CD4-positive, CD25-positive, alpha-beta regulatory T cell (primary cell): ENCODE data around the gene GALNTL6. TPM values are rescaled to one million over a fixed set of nuclear protein-coding genes. Genes with fewer than 3 reads are reported as not detected.

ENCODE experiments used
- ATAC-seq, 2 donors: fragments of 150-1000 bp; cut with Tn5 transposase; one replicate each; pipeline ENCODE4 v1.10.0; 2021; ENCODE audit warnings: low read depth in 2 of 2, moderate number of reproducible peaks in 2 of 2, moderate library complexity in 1 of 2
- DNase-seq, 3 donors: peaks; one replicate each; pipeline versions ENCODE4 v3.0.0 to v3.0.0-alpha.2; 2012 to 2022; ENCODE audit warnings: mixed read lengths in 1 of 3
- H3K27ac ChIP-seq: one replicate; pipeline ENCODE4 v1.7.0; 2013; ENCODE audit warnings: mild to moderate bottlenecking, low read length; ENCODE audit not compliant: insufficient read depth, poor library complexity, severe bottlenecking
- H3K27me3 ChIP-seq: one replicate; pipeline ENCODE4 v1.7.0; 2013; ENCODE audit warnings: low read length; ENCODE audit not compliant: control insufficient read depth, insufficient read depth
- H3K36me3 ChIP-seq: one replicate; pipeline ENCODE4 v1.7.0; 2013; ENCODE audit warnings: mild to moderate bottlenecking, low read length, moderate library complexity; ENCODE audit not compliant: control insufficient read depth, insufficient read depth
- H3K4me1 ChIP-seq: 2 replicates; pipeline ENCODE4 v1.7.0; 2013; ENCODE audit warnings: mild to moderate bottlenecking, low read length; ENCODE audit not compliant: insufficient read depth, control insufficient read depth, poor library complexity, severe bottlenecking
- H3K4me3 ChIP-seq: one replicate; pipeline ENCODE4 v1.7.0; 2013; ENCODE audit warnings: low read depth, mild to moderate bottlenecking, low read length, moderate library complexity
- H3K9me3 ChIP-seq, 2 experiments: 1 replicate in 1 of 2; 2 replicates in 1 of 2; pipeline ENCODE4 v1.7.0; 2013; ENCODE audit warnings: low read length in 2 of 2, mild to moderate bottlenecking in 1 of 2, moderate library complexity in 1 of 2; ENCODE audit not compliant: control insufficient read depth in 2 of 2
- H3K27ac Mint-ChIP-seq, 3 donors: one replicate each; pipeline ENCODE4 v1.8.0; 2020 to 2022; ENCODE audit warnings: mild to moderate bottlenecking in 3 of 3, mixed read lengths in 3 of 3, moderate library complexity in 2 of 3
- H3K27me3 Mint-ChIP-seq: one replicate; pipeline ENCODE4 v1.8.0; 2022; ENCODE audit warnings: mild to moderate bottlenecking, mixed read lengths
- H3K36me3 Mint-ChIP-seq: one replicate; pipeline ENCODE4 v1.8.0; 2020; ENCODE audit warnings: mixed read lengths
- H3K4me1 Mint-ChIP-seq, 4 donors: one replicate each; pipeline ENCODE4 v1.8.0; 2020 to 2022; ENCODE audit warnings: mixed read lengths in 4 of 4, mild to moderate bottlenecking in 1 of 4
- H3K4me3 Mint-ChIP-seq, 4 donors: one replicate each; pipeline ENCODE4 v1.8.0; 2020 to 2022; ENCODE audit warnings: mild to moderate bottlenecking in 4 of 4, mixed read lengths in 4 of 4, moderate library complexity in 3 of 4
- H3K9me3 Mint-ChIP-seq, 7 donors: one replicate each; pipeline ENCODE4 v1.8.0; 2020 to 2022; ENCODE audit warnings: mixed read lengths in 7 of 7, mild to moderate bottlenecking in 3 of 7, moderate library complexity in 2 of 7
- polyA plus RNA-seq, 4 donors: library from polyadenylated mRNA; unstranded; fragments of 300-500 nt; fragmentation: Illumina TruSeq; gene quantifications; one replicate each; pipeline ENCODE4 v1.2.3, GENCODE V29; 2021
- total RNA-seq: library from RNA; stranded (reverse); gene quantifications from one replicate; pipeline ENCODE4 v1.2.3, GENCODE V29; 2022

GALNTL6 gene
- total and polyA plus RNA-seq, 5 donors from 2014 or later, result not detected

GRCh38 chr4:172125443-172125842, 312.2 kb downstream of the GALNTL6 start:
- H3K27ac Mint-ChIP-seq, result no peak overlapping the region
- H3K4me1 Mint-ChIP-seq, result no peaks in the 10 kb centered on the region
- H3K27ac ChIP-seq, result no peak overlapping the region
- no peak overlapping the region for H3K4me3 ChIP-seq
- no peaks in the 10 kb centered on the region for H3K36me3 ChIP-seq
- H3K36me3 Mint-ChIP-seq, result no peaks in the 10 kb centered on the region
- H3K4me1 ChIP-seq, result no peaks in the 10 kb centered on the region
- H3K27me3 ChIP-seq, result no peaks in the 10 kb centered on the region
- no peak for DNase-seq
- peaks cover 0 to 17% (median 3%) of the 10 kb centered on the region in 7 donors for H3K9me3 Mint-ChIP-seq
- no peak overlapping the region for H3K4me3 Mint-ChIP-seq
- peaks cover 4% of the 10 kb centered on the region for H3K27me3 Mint-ChIP-seq
- no peak for ATAC-seq
- H3K9me3 ChIP-seq, result no peaks in the 10 kb centered on the region

- Mint-ChIP-seq H3K4me3 (no peak overlapping the region), H3K9me3 (peaks cover 0 to 14% (median 3%) of the 10 kb centered on the region in 7 donors), H3K27me3 (peaks cover 4% of the 10 kb centered on the region), H3K36me3 (no peaks in the 10 kb centered on the region), H3K27ac (no peak overlapping the region), H3K4me1 (no peaks in the 10 kb centered on the region)
- ATAC-seq (no peak), DNase-seq (no peak)
- Histone ChIP-seq H3K36me3 (no peaks in the 10 kb centered on the region), H3K4me1 (no peaks in the 10 kb centered on the region), H3K4me3 (no peak overlapping the region), H3K9me3 (no peaks in the 10 kb centered on the region), H3K27ac (no peak overlapping the region), H3K27me3 (no peaks in the 10 kb centered on the region)
These were observed 314.0 kb downstream of the GALNTL6 start for GRCh38 chr4:172127168-172127567.

GRCh38 chr4:172129593-172129992, 316.4 kb downstream of the GALNTL6 start:
- Mint-ChIP-seq H3K27me3 (peaks cover 4% of the 10 kb centered on the region), H3K27ac (no peak overlapping the region), H3K4me1 (no peaks in the 10 kb centered on the region), H3K36me3 (no peaks in the 10 kb centered on the region), H3K4me3 (no peak overlapping the region), H3K9me3 (peaks cover 1 to 11% (median 4%) of the 10 kb centered on the region in 7 donors)
- Histone ChIP-seq H3K27me3 (no peaks in the 10 kb centered on the region), H3K9me3 (no peaks in the 10 kb centered on the region), H3K36me3 (no peaks in the 10 kb centered on the region), H3K4me3 (no peak overlapping the region), H3K27ac (no peak overlapping the region), H3K4me1 (no peaks in the 10 kb centered on the region)
- DNase-seq (no peak), ATAC-seq (no peak)

GRCh38 chr4:172134521-172134920, 321.3 kb downstream of the GALNTL6 start:
- H3K36me3 ChIP-seq, result no peaks in the 10 kb centered on the region
- peaks cover 1 to 11% (median 4%) of the 10 kb centered on the region in 7 donors for H3K9me3 Mint-ChIP-seq
- no peak overlapping the region for H3K27ac Mint-ChIP-seq
- H3K27me3 ChIP-seq, result no peaks in the 10 kb centered on the region
- no peaks in the 10 kb centered on the region for H3K4me1 Mint-ChIP-seq
- ATAC-seq (no peak), DNase-seq (no peak)
- H3K4me3 Mint-ChIP-seq, result no peak overlapping the region
- no peaks in the 10 kb centered on the region for H3K9me3 ChIP-seq
- no peaks in the 10 kb centered on the region for H3K4me1 ChIP-seq
- no peak overlapping the region for H3K4me3 ChIP-seq
- no peaks in the 10 kb centered on the region for H3K27me3 Mint-ChIP-seq
- no peak overlapping the region for H3K27ac ChIP-seq
- no peaks in the 10 kb centered on the region for H3K36me3 Mint-ChIP-seq

- no peak overlapping the region for H3K27ac Mint-ChIP-seq
- peaks cover 0 to 7% (median 0%) of the 10 kb centered on the region in 7 donors for H3K9me3 Mint-ChIP-seq
- no peak overlapping the region for H3K4me3 ChIP-seq
- no peaks in the 10 kb centered on the region for H3K36me3 Mint-ChIP-seq
- no peaks in the 10 kb centered on the region for H3K27me3 Mint-ChIP-seq
- H3K9me3 ChIP-seq, result peaks cover 0 to 2% of the 10 kb centered on the region in 2 experiments
- no peaks in the 10 kb centered on the region for H3K36me3 ChIP-seq
- no peak overlapping the region for H3K27ac ChIP-seq
- H3K4me3 Mint-ChIP-seq, result no peak overlapping the region
- H3K4me1 ChIP-seq, result no peaks in the 10 kb centered on the region
- H3K4me1 Mint-ChIP-seq, result no peaks in the 10 kb centered on the region
- ATAC-seq (no peak), DNase-seq (no peak)
- no peaks in the 10 kb centered on the region for H3K27me3 ChIP-seq
These were observed 327.8 kb downstream of the GALNTL6 start for GRCh38 chr4:172141025-172141424.

GRCh38 chr4:172142281-172142741, 329.1 kb downstream of the GALNTL6 start:
- ATAC-seq (no peak), DNase-seq (no peak)
- Mint-ChIP-seq H3K27me3 (no peaks in the 10 kb centered on the region), H3K36me3 (no peaks in the 10 kb centered on the region), H3K4me3 (no peak overlapping the region), H3K27ac (no peak overlapping the region), H3K9me3 (peaks cover 0 to 8% (median 0%) of the 10 kb centered on the region in 7 donors), H3K4me1 (no peaks in the 10 kb centered on the region)
- H3K27ac ChIP-seq, result no peak overlapping the region
- peaks cover 0 to 2% of the 10 kb centered on the region in 2 experiments for H3K9me3 ChIP-seq
- no peaks in the 10 kb centered on the region for H3K4me1 ChIP-seq
- H3K36me3 ChIP-seq, result no peaks in the 10 kb centered on the region
- no peaks in the 10 kb centered on the region for H3K27me3 ChIP-seq
- H3K4me3 ChIP-seq, result no peak overlapping the region

- peaks cover 0 to 12% (median 0%) of the 10 kb centered on the region in 7 donors for H3K9me3 Mint-ChIP-seq
- no peaks in the 10 kb centered on the region for H3K4me1 ChIP-seq
These were observed 330.6 kb downstream of the GALNTL6 start for GRCh38 chr4:172143605-172144314.

GRCh38 chr4:172147687-172148086, 334.5 kb downstream of the GALNTL6 start:
- Histone ChIP-seq H3K4me3 (no peak overlapping the region), H3K27ac (no peak overlapping the region), H3K9me3 (peaks cover 0 to 2% of the 10 kb centered on the region in 2 experiments), H3K4me1 (no peaks in the 10 kb centered on the region), H3K36me3 (no peaks in the 10 kb centered on the region), H3K27me3 (no peaks in the 10 kb centered on the region)
- no peak overlapping the region for H3K27ac Mint-ChIP-seq
- H3K36me3 Mint-ChIP-seq, result no peaks in the 10 kb centered on the region
- H3K4me3 Mint-ChIP-seq, result no peak overlapping the region
- peaks cover 0 to 17% (median 2%) of the 10 kb centered on the region in 7 donors for H3K9me3 Mint-ChIP-seq
- no peak for ATAC-seq
- H3K4me1 Mint-ChIP-seq, result no peaks in the 10 kb centered on the region
- DNase-seq, result no peak
- no peaks in the 10 kb centered on the region for H3K27me3 Mint-ChIP-seq

More at GRCh38 chr4:172143605-172144314, 330.6 kb downstream of the GALNTL6 start:
- H3K4me1 Mint-ChIP-seq, result no peaks in the 10 kb centered on the region
- H3K4me3 Mint-ChIP-seq, result no peak overlapping the region
- no peaks in the 10 kb centered on the region for H3K27me3 ChIP-seq
- H3K36me3 ChIP-seq, result no peaks in the 10 kb centered on the region
- H3K27ac Mint-ChIP-seq, result no peak overlapping the region
- peaks cover 0 to 2% of the 10 kb centered on the region in 2 experiments for H3K9me3 ChIP-seq
- no peaks in the 10 kb centered on the region for H3K36me3 Mint-ChIP-seq
- no peak overlapping the region for H3K4me3 ChIP-seq
- DNase-seq, result no peak
- H3K27ac ChIP-seq, result no peak overlapping the region
- H3K27me3 Mint-ChIP-seq, result no peaks in the 10 kb centered on the region
- no peak for ATAC-seq
